DND-41 (cell line): ENCODE measurements around the gene BRAF.

ENCODE experiments used
- CTCF ChIP-seq: IDR thresholded peaks from 2 replicates; pipeline ENCODE4 v1.5.1; 2012; ENCODE audit warnings: borderline replicate concordance, low read length, moderate library complexity, mild to moderate bottlenecking; ENCODE audit not compliant: poor library complexity, severe bottlenecking; ENCODE audit errors: extremely low read depth
- EZH2 ChIP-seq: IDR thresholded peaks from 3 replicates; pipeline ENCODE4 v1.6.1; 2012; ENCODE audit warnings: borderline replicate concordance, low read depth, mild to moderate bottlenecking, moderate library complexity, low read length, inconsistent platforms; ENCODE audit not compliant: severe bottlenecking

DNA sequence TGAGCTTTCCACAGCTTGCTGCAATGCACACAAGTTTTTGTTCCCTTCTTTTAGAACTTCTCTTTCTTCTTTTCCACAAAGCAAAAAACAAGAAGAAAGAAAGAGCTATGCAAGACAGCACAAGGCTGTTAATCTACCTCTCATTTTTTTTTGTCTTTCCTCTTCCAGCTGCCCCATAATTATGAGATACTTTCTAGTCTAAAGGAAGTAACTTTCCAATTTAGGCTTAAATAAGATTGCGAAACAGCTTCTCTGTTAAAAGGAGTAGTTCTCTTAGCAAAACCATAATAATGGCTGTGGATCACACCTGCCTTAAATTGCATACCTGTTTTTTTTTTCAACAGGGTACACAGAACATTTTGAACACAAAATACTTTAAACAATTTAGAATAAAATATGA, 172.2 kb downstream of the BRAF start:
- no peak for TF ChIP-seq CTCF
- no peak for TF ChIP-seq EZH2
